HEK293T (cell line): ENCODE data around the gene IQSEC1.

Experiments used
- FOXA1 ChIP-seq: fragments of 450-650 bp; IDR thresholded peaks from 2 replicates; pipeline ENCODE4 v1.6.1; 2016; ENCODE audit warnings: mild to moderate bottlenecking
- FOXK2 ChIP-seq: fragments of 450-650 bp; IDR thresholded peaks from 2 replicates; pipeline ENCODE4 v1.6.1; 2016; ENCODE audit warnings: mild to moderate bottlenecking
- FOXM1 ChIP-seq: fragments of 450-650 bp; IDR thresholded peaks from 2 replicates; pipeline ENCODE4 v1.6.1; 2017; ENCODE audit warnings: mild to moderate bottlenecking, borderline replicate concordance
- LEF1 ChIP-seq: fragments of 450-650 bp; IDR thresholded peaks from 2 replicates; pipeline ENCODE4 v1.6.1; 2017; ENCODE audit warnings: mild to moderate bottlenecking, borderline replicate concordance
- PKNOX1 ChIP-seq: fragments of 450-650 bp; IDR thresholded peaks from 2 replicates; pipeline ENCODE4 v1.6.1; 2016
- ZNF384 ChIP-seq: fragments of 450-650 bp; IDR thresholded peaks from 2 replicates; pipeline ENCODE4 v1.6.1; 2016

DNA sequence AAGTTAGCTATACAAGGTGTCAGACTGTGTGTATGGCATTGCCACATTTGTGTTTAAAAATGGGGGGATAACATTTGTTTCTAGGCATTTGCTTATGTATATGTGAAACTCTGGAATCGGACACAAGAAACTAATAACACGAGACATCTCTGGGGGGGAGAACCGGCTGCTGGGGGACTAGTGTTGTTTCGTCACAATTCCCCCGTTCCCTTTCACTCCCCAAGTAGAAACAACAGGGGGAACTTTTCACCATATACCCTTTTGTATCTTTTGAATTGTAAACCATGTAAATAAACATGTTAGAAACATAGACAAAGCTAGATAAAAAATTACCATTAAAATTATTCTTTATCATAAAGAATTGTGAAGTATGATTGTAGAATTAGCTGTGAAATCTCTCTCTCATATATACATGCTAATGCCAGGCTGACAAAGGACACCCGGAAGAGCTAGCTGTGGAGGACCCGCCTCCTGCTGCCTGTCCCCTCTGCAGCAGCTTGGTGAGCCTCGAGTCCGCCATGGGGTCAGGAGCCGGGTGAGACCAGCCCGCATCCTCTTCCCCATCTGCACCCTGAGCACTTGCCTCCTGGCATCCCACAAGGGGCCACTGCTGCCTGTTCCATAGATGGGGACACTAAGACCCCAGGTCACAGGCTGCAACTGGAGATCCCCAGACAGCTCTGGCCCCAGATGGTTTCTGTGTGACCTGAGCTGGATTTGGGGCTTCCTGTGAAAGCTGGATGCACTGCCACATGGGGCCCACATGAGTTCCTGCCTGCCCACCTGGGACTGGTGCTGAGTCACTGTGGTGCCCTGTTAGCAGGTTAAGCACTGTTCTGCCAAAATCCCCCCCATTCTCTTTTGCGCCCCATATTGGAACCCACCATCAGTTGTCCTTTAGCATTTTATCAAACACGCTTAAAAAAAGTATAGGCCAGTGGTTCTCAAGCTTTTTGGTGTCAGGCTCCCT, 91.6 kb downstream of the IQSEC1 start:
- TF ChIP-seq PKNOX1 (no peak), LEF1 (no peak), FOXK2 (no peak), FOXA1 (no peak), ZNF384 (no peak), FOXM1 (no peak)
